Inflammatory macrophage treated with lipopolysaccharide for 4 hours (primary cell): Measurements from ENCODE around the gene SLC35G3.
A peak's percentile ranks its signal among the peaks of the same experiment; 100 is the strongest.
"Not testable (repeated sequence)": the region's sequence is repeated elsewhere in the genome, so short reads cannot be mapped to it uniquely, and the experiment has no call there.

Experiments
- DNase-seq: peaks from one replicate; pipeline ENCODE4 v3.0.0-alpha.2; 2020

The SLC35G3 gene

GRCh38 chr17:35194001-35194400 is at the start of gene SLC35G3:
Gene SLC35G3, minus strand, starts transcription at chr17:35194393. Its CDS starts 86 bp downstream, at chr17:35194307.
- not testable (repeated sequence) for DNase-seq

DNA sequence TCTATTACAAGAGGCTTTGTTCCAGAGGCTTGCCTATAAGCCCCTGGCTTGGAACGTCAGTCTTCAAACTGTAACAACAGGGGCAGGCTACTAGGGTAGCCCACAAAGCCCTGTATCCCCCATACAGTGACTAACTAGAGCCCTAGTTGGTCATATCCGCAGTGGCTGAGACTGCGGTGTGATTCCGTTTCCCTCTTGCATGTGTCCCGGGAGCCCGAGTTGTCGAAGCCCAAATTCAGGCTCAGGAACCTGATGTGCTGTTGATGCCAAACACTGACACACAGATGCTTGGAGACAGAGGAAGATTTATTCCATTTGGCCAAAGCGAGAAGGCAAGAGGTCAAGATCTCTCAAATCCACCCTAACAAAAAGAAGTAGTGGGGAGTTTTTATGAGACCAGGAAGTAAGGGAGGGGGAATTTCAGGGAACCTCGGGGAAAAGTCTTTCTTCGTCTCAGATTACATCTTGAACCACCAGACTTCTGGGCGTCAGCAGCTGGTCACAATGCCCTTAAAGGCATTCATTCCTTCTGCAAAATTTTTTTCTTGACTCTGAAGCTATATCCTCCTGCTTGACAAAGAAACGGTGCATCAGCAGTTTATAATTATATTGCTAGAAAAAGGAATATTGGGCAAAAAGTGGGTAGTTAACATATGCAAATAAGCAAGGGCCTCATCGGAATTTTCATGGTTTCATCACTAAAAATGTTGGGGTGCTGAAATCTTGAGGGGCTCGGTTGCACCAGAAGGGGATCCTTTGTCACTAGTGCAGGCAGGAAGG is 49.6 kb upstream of the SLC35G3 start:
- peak; percentile 79 for DNase-seq

DNA sequence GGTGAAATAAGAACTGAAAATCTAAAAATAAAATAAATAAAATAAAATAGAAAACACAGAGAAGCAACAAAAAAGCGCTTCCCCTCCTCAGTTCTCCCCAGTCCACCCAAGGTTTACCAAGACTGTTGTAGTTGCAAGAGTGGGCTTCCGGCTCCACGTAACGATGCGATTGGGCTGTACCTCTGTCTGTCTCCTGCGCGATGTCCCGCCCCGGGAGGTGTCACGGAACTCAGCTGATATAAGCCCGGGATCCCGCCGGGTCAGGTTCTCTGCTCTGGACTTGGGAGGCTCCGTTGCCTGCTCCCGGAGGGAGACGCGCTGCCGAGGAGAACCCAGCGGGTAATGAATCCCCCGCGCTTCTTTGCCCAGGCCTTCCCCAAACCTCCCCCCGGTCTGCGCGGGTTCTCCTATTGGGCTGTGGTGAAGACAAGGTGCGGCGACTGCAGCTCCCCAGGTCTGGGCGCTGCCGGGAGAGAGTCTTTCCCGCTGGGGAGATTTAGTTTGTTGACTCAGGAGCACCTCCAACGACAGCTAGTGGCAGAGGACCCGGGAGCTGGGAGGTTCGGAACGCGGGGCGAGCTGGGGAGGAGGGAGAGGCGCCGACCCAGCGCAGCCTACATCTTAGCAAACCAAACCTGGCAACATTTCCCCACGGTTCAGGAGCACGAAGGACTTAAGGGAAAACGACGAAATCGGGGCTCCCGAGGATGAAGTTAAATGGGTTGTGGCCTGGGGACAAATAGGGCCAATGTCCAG is 48.8 kb upstream of the SLC35G3 start, which contains the start of gene SLFN5:
TSS of gene SLFN5 (plus strand) at position 268 of the 756 bp plus-strand sequence. CDS start 15,619 bp downstream, outside the sequence.
- DNase-seq, result peak; percentile 96

DNA sequence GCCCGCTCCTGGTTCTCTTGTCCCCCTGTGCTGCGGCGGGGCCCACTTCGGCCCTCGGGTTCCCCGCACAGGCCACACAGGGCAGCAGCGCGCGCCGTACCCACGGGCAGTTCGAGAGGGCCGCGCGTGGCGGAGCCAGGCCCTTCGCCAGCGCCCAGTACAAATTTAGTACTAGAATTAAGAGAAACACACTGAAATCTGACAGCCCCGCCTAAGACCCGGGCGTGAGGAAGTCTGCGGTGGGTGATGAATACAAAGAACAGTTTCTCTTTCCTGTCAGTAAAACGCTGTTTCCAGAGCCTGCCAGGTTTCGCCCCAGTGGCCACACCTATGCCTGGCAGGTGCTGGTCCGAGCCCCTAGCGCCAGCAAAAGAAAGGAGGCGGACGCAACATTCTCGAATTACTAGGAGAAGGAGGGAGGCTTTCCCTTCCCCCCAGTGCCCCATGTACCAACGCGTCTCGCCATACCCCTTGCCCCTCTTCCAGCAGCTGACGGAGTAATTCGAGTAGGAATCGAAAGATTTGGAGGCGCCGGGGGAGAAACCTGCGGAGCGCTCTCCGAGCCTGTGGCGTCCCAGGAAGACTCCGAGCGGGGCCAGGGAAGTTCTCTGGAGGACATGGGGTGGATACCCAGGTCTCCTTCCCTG is 48.1 kb upstream of the SLC35G3 start:
- peak; percentile 84 for DNase-seq

DNA sequence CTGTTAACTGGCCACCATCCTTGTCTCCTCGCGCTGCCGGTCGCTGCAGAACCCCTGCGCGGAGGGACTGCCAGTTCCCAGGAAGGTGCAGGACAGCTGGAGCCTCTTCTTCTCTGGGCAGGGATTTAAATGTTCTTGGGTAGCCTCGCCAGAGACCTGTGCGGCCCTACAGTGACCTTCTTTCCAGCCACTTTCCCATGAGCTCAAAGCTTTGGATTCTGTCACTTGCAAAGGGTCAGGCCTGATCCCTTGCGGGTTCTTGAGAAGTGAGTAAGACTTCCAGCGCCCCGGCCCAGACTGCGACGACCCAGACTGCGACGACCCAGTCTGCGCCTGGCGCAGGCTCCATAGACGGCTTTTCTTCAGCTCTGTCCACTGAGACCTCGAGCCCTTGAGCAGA is 47.3 kb upstream of the SLC35G3 start:
- no peak for DNase-seq

DNA sequence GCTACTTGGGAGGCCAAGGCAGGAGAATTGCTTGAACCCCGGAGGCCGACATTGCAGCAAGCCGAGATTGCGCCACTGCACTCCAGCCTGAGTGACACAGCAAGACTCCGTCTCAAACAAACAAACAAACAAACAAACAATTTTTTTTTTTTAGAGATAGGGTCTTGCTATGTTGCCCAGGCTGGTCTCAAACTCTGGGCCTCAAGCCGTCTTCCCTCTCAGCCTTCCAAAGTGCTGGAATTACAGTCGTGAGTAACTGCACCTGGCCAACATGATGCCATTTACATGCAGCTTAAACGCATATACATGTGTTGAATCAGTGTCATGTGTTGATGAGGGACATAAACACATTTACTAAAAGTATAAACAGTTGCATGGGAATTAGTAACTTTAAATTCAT is 46.7 kb upstream of the SLC35G3 start:
- no peak for DNase-seq

GRCh38 chr17:35239823-35240222 is 45.6 kb upstream of the SLC35G3 start:
- DNase-seq, result no peak

DNA sequence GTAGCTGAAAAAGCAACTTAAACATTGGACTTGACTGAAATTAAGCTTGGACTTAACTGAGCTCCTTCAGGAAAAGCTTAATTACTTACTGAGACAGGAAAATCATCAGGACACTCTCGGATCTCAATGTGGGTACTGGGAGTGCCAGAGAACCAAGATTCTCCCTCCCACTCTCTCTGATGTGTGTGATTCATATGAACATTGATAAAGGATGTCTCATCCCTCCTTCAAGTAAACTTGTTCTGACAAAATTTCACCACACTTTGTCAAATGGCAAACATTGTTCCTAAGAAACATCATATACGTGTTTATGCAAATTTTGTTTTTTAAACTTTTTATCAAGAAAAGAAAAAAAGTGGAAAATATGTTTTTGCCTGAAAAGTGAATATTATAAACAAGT is 44.6 kb upstream of the SLC35G3 start:
- no peak for DNase-seq

GRCh38 chr17:35236821-35237220 is 42.6 kb upstream of the SLC35G3 start:
- no peak for DNase-seq

GRCh38 chr17:35235917-35236316 is 41.7 kb upstream of the SLC35G3 start:
- DNase-seq, result no peak

DNA sequence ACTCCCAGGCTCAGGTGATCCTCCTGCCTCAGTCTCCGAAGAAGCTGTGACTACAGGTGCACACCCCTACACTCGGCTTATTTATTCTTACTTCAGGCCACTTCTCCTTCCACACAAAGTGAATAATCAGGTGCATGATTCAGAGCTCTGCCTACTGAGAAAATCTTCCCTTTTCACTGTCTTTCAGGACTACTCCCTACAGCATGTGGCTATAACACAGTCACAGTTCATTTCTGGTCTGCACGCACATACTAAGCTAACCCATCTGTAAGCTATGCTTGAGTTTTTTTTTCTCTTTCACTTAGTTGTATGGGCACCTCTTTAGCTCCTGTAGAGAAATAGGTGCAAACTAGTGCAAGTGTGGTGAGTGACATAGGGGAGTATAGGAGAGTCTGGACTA is 41.1 kb upstream of the SLC35G3 start:
- no peak for DNase-seq

GRCh38 chr17:35234315-35234714 is 40.1 kb upstream of the SLC35G3 start:
- DNase-seq, result not testable (repeated sequence)

DNA sequence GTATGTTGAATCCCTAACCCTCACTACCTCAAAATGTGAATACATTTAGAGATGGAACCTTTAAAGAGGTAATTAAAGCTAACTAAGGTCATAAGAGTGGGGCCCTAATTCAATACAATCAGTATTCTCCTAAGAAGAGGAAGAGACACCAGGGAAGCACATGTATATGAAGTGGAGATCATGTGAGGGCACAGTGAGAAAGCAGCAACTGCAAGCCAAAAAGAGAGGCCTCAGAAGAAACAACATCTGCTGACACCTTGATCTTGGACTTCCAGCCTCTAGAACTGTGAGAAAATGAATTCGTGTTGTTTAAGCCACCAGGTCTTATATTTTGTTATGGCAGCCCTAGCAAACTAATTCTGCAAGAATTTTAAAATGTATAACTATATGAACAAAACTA is 35.4 kb upstream of the SLC35G3 start:
- DNase-seq, result peak; percentile 29

DNA sequence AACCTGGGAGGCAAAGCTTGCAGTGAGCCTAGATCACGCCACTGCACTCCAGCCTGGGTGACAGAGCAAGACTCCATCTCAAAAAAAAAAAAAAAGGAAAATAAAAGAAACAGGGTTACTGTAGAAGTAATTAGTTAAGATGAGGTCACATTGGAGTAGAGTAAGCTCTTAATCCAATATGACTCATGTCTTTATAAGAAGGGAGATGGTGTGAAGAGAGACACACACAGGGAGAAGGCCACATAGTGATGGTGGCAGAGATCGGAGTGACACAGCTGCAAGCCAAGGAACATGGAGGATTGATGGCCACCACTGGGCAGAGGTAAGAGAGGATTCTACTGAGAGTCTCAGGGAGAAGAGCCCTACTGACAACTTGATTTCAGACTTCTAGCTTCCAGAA is 33.4 kb upstream of the SLC35G3 start:
- no peak for DNase-seq

- no peak for DNase-seq
Observed at GRCh38 chr17:35224436-35224835, 30.2 kb upstream of the SLC35G3 start.

- no peak for DNase-seq
Observed at GRCh38 chr17:35222452-35222851, 28.3 kb upstream of the SLC35G3 start.

DNA sequence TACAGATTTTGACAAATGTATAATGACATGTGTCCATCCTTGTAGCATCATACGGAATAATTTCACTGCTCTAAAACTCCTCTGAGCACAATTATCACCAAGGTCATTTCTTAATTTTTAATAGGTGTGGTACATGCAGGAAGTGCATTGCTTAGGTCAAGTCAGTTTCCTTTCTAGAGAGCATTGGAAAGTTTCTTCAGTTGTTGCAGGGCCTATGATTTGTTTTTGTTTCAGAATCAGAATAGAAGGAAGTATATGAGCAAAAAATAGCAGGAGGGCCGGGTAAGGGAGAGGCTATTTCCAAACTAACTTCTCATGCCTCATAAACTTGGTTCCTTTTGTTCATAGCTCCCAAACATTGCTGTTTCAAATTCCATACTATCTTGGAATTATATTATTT is 24.7 kb upstream of the SLC35G3 start:
- peak; percentile 89 for DNase-seq

DNA sequence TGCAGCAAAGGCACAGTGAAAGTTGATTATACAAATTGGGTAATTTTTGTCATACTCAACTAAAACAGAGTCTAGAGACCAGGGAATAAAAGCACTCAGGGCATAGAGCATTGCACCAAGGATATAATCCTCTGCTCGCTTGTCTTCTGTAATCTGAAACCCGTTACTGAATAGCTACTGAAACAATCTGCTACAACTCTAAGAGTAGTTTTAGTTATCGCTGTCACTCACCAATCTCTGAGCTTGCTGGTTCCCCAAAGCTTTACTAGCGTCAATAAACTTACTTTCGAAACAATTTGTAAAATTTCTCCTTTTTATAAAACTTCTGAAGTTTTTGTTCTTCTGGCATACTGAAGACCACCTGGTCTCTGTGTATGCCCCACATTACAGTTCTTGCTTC is 22.9 kb upstream of the SLC35G3 start:
- no peak for DNase-seq

- DNase-seq, result peak; percentile 48
Observed at GRCh38 chr17:35214631-35215273, 20.6 kb upstream of the SLC35G3 start.

- no peak for DNase-seq
Observed at GRCh38 chr17:35214192-35214591, 20.0 kb upstream of the SLC35G3 start.

DNA sequence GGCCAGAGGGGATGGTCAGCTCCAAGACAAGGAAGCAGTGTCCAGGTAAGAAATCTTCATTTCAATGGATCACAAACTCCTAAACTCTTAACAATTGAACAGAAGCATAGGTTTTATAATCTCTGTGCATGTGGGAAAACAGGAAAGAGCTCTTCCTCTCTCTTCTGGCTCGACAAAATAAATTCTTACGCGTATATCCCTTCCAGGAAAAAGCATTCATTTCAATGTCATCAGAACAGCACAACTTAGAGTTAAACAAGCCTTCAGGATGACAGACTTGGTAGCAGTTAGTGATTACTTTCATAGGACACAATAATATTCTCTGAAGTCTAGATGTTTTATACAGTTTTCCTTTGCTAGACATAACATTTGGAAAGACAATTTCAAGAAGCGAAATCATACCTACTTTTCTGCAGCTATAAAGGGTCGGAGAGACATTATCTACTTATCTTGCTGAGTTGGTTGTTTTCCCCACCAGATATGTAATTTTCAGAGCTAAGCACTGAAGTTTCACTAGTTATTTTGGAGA is 19.3 kb upstream of the SLC35G3 start:
- no peak for DNase-seq

DNA sequence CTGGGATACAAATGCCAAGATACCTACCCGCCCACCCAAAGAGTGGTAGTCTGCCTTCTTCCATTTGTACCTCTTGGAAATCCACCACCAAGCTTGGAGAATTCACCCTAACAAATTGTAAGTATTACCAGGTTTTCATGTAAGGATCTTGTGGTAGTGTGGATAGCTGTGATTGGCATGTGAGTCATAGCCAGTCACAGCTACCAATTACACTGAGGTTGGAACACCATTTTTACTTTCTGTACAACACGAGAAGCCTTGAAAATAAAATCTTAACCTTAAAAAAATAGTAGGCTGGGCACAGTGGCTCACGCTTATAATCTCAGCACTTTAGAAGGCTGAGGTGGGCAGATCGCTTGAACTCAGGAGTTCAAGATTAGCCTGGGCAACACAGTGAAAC is 18.5 kb upstream of the SLC35G3 start:
- DNase-seq, result no peak

GRCh38 chr17:35210741-35211140 is 16.5 kb upstream of the SLC35G3 start:
- no peak for DNase-seq
